ENCODE data around the gene TBC1D21.

Gene TBC1D21

DNA sequence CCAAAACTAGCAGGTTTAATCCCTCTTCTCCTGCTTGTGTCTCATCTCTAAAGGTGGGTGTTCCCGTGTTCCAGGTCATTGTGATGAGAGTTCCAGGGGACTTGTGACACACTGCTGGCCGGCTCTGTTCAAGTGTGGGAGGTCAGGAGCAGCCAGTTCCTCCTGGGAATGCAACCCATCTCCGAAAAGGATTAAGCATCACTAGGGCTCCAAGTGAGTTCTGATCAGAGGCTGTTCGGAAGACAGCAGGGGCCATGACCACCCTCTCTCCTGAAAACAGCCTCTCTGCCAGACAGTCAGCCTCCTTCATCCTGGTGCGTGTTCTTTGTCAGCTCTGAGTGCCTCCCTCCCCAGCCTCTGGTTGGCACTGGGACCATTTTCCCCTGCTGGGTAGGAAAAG lies at the start of gene TBC1D21:
TBC1D21 (plus strand) TSS at position 109 of the 400 bp plus-strand sequence; CDS start at position 255, 146 bp downstream.
- DNase-seq (ENCODE audit: low spot score) = no peak

- DNase-seq (ENCODE audit: low spot score) = no peak
Observed at GRCh38 chr15:73826711-73827251, 46.6 kb upstream of the TBC1D21 start.

DNA sequence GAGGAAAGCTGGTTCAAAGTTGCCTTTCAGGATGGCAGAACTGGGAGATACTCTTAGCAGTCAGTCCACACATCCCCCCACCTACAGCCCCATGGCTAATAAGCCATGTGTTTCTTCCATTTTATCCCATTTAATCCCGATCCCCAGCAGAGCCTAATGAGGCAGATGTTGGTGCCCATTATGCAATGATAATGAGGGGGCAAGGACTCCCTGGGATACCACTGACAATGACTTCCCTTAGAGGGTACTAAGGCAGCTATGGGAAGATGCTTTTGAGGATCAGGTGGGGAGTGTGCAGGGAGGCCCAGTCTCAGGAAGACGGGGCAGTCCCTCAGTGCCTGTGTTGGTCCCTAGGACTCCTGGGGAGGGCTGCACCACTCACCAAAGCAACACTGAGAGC lies 43.8 kb upstream of the TBC1D21 start:
- DNase-seq (ENCODE audit: low spot score) = no peak

- DNase-seq (ENCODE audit: low spot score) = no peak
Observed at GRCh38 chr15:73832657-73833056, 40.7 kb upstream of the TBC1D21 start.

GRCh38 chr15:73836845-73837244 lies 36.5 kb upstream of the TBC1D21 start:
- DNase-seq (ENCODE audit: low spot score) = no peak

GRCh38 chr15:73838831-73839426 lies 34.4 kb upstream of the TBC1D21 start:
- peak; percentile 67 for DNase-seq (ENCODE audit: low spot score)

GRCh38 chr15:73839699-73840377 lies 33.5 kb upstream of the TBC1D21 start:
- DNase-seq (ENCODE audit: low spot score) = no peak

DNA sequence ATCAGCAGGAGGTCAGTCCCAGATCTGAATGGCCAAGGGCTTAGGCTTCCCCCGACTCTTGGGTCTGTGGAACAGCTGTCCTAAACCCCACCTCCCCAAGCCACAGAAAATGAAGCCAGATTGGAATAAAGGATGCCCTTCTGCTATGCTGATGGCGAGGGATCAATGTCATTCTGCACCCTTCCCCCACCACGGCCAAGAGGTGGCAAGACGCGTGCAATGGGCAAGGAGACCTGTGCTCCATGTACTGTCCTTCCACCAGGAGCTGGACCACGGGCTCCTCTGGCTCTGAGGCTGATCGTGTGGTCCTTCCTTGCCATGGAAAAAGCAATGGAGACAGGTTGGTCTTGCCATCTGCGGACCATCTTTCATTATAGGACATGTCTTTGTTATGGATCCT lies 32.6 kb upstream of the TBC1D21 start:
- no peak for DNase-seq (ENCODE audit: low spot score)

DNA sequence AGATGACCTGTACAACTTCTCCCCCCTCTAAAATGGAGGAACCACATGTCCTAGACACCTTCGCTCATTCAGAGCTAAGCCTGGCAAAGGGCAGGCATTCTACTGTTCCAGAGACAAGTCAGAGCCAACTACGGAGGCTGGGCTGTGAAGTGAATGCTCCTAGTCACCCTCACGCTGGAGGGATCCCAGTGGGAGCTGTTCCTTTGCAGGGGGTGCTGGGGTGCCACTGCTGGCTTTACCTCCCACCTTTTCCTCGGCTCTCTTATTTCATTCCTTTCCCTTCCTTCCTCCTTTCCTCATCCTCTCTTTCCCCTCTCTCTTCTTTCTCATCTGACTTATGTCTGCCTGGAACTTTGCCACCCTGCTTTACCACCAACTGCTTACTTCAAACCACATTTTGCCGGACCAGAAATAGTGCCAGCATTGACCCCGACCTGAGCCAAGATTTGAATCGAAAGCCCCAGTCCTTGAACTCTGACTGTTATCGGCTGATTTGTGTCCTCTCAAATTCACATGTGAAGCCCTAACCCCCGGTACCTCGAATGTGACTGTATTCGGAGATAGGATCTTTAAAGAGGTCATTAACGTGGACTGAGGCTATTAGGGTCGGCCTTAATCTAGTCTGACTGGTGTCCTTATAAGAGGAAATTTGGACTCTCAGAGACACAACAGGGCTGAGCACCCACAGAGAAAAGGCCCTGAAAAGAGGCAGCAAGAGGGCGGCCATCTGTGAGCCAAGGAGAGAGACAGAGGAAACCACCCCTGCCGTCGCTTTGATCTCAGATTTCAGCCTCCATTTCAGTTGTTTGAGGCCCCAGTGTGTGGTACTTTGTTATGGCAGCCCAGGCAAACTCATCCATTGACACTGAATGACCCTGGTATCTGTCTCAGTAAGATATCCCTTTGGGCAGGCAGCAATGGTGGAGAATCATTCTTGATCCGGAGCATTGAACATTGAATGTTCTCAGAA lies 31.3 kb upstream of the TBC1D21 start:
- DNase-seq (ENCODE audit: low spot score) = no peak

GRCh38 chr15:73843787-73844186 lies 29.6 kb upstream of the TBC1D21 start:
- no peak for DNase-seq (ENCODE audit: low spot score)

GRCh38 chr15:73844356-73844755 lies 29.0 kb upstream of the TBC1D21 start:
- no peak for DNase-seq (ENCODE audit: low spot score)

- DNase-seq (ENCODE audit: low spot score) = no peak
Observed at GRCh38 chr15:73845507-73845906, 27.9 kb upstream of the TBC1D21 start.

DNA sequence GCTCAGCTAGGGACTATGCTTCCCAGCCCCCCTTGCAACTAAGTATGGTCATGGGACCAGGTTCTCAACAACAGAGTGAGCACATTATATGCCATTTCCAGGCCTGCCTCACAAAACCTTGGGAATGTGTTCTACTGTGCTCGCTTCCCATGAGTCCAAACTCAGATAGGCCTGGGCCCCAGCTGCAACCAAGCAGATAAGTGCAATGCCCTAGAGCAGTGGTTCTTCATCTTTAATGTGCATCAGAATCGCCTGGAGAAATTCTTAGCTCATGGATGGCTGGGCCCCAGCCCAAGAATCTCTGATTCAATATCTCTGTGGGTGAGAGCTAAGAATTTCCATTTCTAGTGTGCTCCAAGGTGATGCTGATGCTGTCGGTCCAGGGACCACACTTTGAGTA lies 27.5 kb upstream of the TBC1D21 start:
- no peak for DNase-seq (ENCODE audit: low spot score)

DNA sequence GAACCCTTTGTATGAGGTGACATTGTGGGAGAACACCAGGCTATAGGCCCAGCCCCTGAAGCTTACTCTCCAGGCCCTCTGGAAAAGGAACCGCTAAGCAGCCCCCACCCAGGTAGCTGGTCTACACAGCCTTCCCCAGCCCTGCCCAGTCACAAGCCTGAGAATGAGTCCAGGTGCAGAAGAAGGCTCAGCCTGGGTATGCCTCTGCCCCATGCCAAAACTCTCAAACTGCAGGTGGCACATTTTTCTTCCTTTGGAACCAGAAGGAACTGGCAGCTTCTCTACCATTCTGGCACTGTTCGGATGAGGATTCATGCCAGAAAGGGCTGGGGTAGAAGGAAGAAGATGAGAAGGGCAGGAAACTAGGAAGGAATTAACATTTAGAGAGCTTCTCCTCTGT lies 23.7 kb upstream of the TBC1D21 start:
- no peak for DNase-seq (ENCODE audit: low spot score)

DNA sequence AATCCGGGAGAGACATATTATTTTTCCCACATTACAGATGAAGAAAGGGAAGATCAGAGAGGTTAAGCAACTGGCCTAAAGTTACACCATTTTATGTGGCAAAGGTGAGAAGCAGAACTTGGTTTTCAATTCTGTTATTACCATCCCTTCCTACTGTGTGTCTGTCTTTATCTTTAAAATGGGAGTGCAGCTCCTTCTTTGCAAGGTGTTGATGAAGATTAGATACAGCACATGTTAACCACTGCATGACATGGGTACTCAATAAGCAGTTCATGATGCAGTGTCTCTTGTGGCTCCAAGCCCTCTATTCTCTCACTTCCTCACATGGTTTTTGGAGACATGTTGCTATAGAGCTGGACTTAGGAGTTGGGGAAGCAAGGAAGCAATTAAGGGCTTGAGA lies 23.1 kb upstream of the TBC1D21 start:
- DNase-seq (ENCODE audit: low spot score) = no peak

GRCh38 chr15:73851689-73852088 lies 21.7 kb upstream of the TBC1D21 start:
- no peak for DNase-seq (ENCODE audit: low spot score)

DNA sequence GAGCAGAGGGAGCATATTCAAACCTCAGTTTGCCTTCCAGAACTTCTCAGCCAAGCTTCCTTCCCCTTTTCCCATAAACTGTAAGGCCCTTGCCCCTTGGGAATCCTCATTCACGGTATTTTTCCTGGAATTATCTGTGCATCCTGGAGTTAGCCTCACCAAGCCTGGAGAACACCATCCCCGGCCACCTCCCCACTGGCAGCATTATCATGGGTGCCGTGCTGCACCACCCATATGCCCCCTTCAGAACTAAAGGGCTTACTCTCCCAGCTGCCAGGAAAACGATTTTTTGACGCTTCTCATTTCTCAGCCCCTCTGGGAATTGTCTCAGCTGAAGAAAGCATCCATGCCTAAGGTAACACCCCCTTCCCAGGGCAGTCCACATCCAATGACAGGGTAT lies 20.9 kb upstream of the TBC1D21 start:
- no peak for DNase-seq (ENCODE audit: low spot score)

DNA sequence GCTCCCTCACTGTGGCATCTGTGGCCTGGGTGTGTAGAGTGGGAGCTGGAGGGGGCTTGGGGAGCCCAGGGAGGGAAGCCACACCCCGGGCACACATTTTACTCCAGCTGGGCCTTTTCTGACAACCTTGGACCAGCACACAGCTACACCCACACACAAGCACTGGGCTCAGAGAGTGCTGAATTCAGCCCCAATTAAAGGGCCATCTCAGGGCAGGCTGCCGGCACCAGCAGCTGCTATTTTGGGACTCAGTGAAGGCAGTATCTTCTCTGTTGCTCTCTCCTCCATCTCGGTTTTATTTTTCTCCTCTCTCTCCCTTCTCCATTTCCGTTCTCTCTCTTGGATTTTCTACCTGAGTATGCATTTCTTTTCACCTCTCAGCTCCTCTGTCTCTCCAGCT lies 19.1 kb upstream of the TBC1D21 start:
- DNase-seq (ENCODE audit: low spot score) = no peak

DNA sequence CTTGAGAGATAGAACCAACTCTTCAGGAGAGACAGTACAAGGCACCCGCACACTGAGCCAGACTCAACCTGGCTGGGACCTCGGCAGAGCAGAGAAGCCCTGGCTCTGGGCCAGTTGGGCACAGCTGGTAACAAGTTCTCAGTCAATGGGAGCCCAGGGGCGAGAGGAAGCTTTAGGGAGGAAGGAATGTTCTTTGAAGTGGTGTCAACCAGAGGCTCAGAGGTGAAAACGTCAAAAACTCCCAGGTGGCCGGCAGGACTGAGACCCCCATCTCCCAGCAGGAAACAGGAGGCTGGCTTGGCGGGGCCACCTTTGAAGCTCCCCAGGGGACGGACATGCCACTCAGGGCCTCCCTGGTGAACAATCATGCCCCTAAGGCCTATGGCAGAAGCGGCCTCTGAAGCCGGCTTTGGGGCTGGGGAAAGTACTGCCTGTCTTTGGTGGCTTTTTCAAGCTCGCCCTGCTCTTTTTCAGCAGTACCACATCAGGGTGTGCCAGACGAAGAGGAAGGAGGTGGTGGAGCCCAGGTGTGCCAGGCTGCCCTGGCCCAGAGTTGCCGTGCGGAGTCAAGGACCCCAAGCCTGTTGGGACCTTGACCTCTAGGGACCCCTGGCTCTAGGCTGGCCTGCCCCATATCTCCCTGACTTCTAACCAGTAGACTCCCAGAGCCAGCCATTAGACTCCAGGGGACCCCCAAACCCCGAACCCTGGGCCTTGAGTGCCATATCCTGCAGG lies 16.7 kb upstream of the TBC1D21 start:
- DNase-seq (ENCODE audit: low spot score) = no peak

- DNase-seq (ENCODE audit: low spot score) = no peak
Observed at GRCh38 chr15:73857193-73857920, 16.0 kb upstream of the TBC1D21 start.

DNA sequence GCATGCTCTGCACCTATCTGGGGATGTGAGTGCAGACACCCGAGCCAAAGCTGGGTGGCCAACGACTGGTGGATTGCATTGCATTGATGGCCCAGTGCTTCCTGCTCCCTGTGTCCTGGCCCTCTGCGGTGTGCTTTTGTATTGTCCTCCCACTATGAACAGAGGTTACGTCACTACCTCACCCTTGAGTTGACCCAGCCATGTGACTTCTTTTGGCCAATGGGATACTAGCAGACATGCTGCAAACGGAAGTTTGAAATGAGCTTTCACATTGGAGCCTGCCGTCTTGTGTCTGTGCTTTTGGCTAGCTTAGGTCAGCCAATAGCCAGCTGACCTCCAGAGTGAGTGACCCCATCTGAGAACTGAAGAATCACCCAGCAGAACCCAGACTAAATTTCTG lies 15.3 kb upstream of the TBC1D21 start:
- no peak for DNase-seq (ENCODE audit: low spot score)

Data from putamen (tissue), 1 donor.